Activated B cell treated with CpG ODN at 0.5 μM for 24 hours (primary cell): ENCODE data around the gene PHYHIPL. TPM values are rescaled to one million over a fixed set of nuclear protein-coding genes. Genes with fewer than 3 reads are reported as not detected.

Source experiments
- ATAC-seq: fragments of 200-7000 bp; cut with Tn5 transposase; one replicate; pipeline ENCODE4 v1.10.0; 2021; ENCODE audit warnings: low read depth, mild to moderate bottlenecking, moderate library complexity
- CTCF ChIA-PET: fragments of 350-600 bp; sonication (Branson Sonifier 250); formaldehyde crosslinking; loops from one replicate; lab custom pipeline; 2021; ENCODE audit warnings: antibody characterized with exemption; lab: Charles Lee
- POLR2A ChIA-PET: fragments of 350-600 bp; sonication (Branson Sonifier 250); formaldehyde crosslinking; loops from one replicate; lab custom pipeline; 2021; ENCODE audit warnings: antibody characterized with exemption; lab: Charles Lee
- DNase-seq: peaks from one replicate; pipeline ENCODE4 v3.0.0; 2022
- H3K27ac Mint-ChIP-seq: one replicate; pipeline ENCODE4 v1.8.0; 2020; ENCODE audit warnings: mixed read lengths
- H3K27me3 Mint-ChIP-seq: one replicate; pipeline ENCODE4 v1.8.0; 2021; ENCODE audit warnings: mixed read lengths
- H3K36me3 Mint-ChIP-seq: one replicate; pipeline ENCODE4 v1.8.0; 2021; ENCODE audit warnings: low read depth, mixed read lengths
- H3K4me1 Mint-ChIP-seq: one replicate; pipeline ENCODE4 v1.8.0; 2021; ENCODE audit warnings: mixed read lengths
- H3K4me3 Mint-ChIP-seq: one replicate; pipeline ENCODE4 v1.8.0; 2020; ENCODE audit warnings: mild to moderate bottlenecking, mixed read lengths
- H3K9me3 Mint-ChIP-seq: one replicate; pipeline ENCODE4 v1.8.0; 2020; ENCODE audit warnings: mixed read lengths
- intact Hi-C: fragments of 100-400 bp; cut with micrococcal nuclease; formaldehyde crosslinking; loops from one replicate; pipeline ENCODE4 v1.15.1; 2024
- total RNA-seq: library from RNA; stranded (reverse); gene quantifications from 2 replicates; pipeline ENCODE4 v1.2.3, GENCODE V29; 2022
- TF ChIP-seq, protein P1 (sequence below): fragments of 200-600 bp; IDR thresholded peaks from one replicate; pipeline ENCODE4 v1.8.0; 2022; ENCODE audit warnings: antibody characterized with exemption, mild to moderate bottlenecking

PHYHIPL gene
- total RNA-seq, 1 donor from 2014 or later, result not detected

DNA sequence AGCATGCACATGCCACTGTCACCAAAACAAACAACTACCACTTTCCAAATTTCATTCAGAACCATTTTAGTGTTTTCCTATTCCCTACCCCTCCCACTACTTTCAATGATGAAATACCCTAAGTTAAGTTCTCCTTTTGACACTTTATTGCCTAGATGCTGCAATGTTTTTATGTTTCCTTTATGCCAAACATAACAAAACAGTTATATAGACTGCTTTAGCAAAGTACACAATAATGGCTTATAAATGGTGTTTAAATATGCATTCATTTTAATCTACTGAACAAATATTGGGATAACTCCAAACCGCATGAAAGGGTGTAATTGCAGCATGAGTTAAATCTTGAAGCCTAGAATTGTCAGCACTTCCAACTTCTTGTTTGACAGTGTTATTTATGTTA, 69.2 kb downstream of the PHYHIPL start:
- intact Hi-C loops, result no loop called here
- no peak overlapping the region for H3K4me3 Mint-ChIP-seq
- POLR2A ChIA-PET, result no interaction called here
- H3K27ac Mint-ChIP-seq, result no peak overlapping the region
- CTCF ChIA-PET, result no interaction called here
- ATAC-seq, result no peak
- H3K36me3 Mint-ChIP-seq, result no peaks in the 10 kb centered on the region
- H3K4me1 Mint-ChIP-seq, result no peaks in the 10 kb centered on the region
- no peak for DNase-seq
- TF ChIP-seq, protein P1, sequence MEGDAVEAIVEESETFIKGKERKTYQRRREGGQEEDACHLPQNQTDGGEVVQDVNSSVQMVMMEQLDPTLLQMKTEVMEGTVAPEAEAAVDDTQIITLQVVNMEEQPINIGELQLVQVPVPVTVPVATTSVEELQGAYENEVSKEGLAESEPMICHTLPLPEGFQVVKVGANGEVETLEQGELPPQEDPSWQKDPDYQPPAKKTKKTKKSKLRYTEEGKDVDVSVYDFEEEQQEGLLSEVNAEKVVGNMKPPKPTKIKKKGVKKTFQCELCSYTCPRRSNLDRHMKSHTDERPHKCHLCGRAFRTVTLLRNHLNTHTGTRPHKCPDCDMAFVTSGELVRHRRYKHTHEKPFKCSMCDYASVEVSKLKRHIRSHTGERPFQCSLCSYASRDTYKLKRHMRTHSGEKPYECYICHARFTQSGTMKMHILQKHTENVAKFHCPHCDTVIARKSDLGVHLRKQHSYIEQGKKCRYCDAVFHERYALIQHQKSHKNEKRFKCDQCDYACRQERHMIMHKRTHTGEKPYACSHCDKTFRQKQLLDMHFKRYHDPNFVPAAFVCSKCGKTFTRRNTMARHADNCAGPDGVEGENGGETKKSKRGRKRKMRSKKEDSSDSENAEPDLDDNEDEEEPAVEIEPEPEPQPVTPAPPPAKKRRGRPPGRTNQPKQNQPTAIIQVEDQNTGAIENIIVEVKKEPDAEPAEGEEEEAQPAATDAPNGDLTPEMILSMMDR, result no peak
- H3K9me3 Mint-ChIP-seq, result no peaks in the 10 kb centered on the region
- H3K27me3 Mint-ChIP-seq, result peaks cover 5% of the 10 kb centered on the region

DNA sequence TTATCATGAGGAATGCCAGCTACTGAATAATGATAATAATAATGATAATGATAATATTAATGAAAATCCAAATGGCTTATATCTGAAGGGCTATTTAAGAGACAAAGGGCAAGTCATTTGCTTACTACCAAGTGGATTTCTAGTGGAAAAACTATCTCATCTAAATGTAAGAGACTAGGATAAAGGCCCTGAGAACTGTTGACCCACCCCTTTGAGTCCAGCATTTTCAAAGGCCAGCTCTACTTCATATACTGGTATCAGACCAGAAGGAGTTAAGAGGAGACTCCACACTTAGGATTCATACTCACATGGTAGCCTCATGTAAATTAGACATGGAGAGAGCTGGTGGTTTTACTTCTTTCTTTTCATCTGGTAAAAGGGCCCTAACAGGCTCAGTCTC, 76.0 kb downstream of the PHYHIPL start:
- no peak for DNase-seq
- Mint-ChIP-seq H3K4me3 (no peak overlapping the region), H3K9me3 (no peaks in the 10 kb centered on the region), H3K36me3 (no peaks in the 10 kb centered on the region), H3K27me3 (no peaks in the 10 kb centered on the region), H3K27ac (no peak overlapping the region), H3K4me1 (no peaks in the 10 kb centered on the region)
- ATAC-seq, result no peak
- intact Hi-C loops, result no loop called here
- TF ChIP-seq, protein P1, result no peak
- CTCF ChIA-PET, result no interaction called here
- POLR2A ChIA-PET, result no interaction called here

DNA sequence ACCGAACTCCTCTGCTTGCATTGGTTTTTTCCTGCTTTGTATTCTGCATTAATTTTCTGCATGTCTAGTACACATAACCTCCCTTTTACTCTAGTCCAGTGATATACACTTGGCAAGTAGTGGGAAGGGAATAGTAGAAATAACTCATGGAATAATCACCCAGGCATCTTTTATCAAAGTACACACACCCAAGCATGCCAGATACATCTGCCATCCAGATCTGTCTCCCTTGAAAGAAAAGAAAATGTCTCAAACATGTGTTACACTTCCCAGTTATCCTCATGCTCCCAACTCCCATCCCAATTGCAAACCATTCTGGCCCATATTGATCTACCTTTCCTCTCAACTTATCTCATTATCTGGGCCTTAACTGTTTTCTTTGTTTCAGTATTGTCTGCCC, 79.0 kb downstream of the PHYHIPL start:
- no peak for ATAC-seq
- no peaks in the 10 kb centered on the region for H3K27me3 Mint-ChIP-seq
- no peaks in the 10 kb centered on the region for H3K36me3 Mint-ChIP-seq
- no peaks in the 10 kb centered on the region for H3K4me1 Mint-ChIP-seq
- TF ChIP-seq, protein P1, result no peak
- intact Hi-C loops, result no loop called here
- no peaks in the 10 kb centered on the region for H3K9me3 Mint-ChIP-seq
- no peak overlapping the region for H3K27ac Mint-ChIP-seq
- no peak for DNase-seq
- ChIA-PET CTCF (no interaction called here), POLR2A (no interaction called here)
- H3K4me3 Mint-ChIP-seq, result no peak overlapping the region

GRCh38 chr10:59257224-59257623, 80.8 kb downstream of the PHYHIPL start:
- no peaks in the 10 kb centered on the region for H3K27me3 Mint-ChIP-seq
- H3K9me3 Mint-ChIP-seq, result no peaks in the 10 kb centered on the region
- TF ChIP-seq, protein P1, result no peak
- CTCF ChIA-PET, result no interaction called here
- no peak overlapping the region for H3K27ac Mint-ChIP-seq
- intact Hi-C loops, result no loop called here
- no peak overlapping the region for H3K4me3 Mint-ChIP-seq
- H3K4me1 Mint-ChIP-seq, result no peaks in the 10 kb centered on the region
- DNase-seq (no peak), ATAC-seq (no peak)
- POLR2A ChIA-PET, result no interaction called here
- no peaks in the 10 kb centered on the region for H3K36me3 Mint-ChIP-seq

DNA sequence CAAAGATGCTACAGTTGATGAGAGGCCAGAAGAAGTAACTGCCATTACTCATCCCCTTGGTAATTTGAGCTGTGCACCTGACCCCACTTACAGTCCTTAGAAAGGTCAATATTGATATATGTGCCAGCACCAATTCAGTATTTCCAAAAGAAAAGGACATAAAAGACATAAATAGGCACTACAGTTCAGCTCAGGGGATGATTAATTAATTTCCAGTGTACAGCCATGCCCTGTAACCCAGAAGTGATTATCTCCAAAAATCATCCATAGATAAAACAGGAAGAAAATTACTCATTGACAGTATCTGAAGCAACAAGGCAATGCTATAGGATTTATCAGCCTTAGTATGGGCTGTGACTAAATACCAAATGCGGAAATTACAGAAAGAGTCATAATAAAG, 82.4 kb downstream of the PHYHIPL start:
- Mint-ChIP-seq H3K27ac (no peak overlapping the region), H3K27me3 (no peaks in the 10 kb centered on the region), H3K4me1 (no peaks in the 10 kb centered on the region), H3K36me3 (no peaks in the 10 kb centered on the region), H3K4me3 (no peak overlapping the region), H3K9me3 (no peaks in the 10 kb centered on the region)
- CTCF ChIA-PET, result interaction anchor here (0.6 kb wide), 1 partner anchor 19 kb away, joined by 3 read pairs; no protein-coding TSS in a partner anchor
- POLR2A ChIA-PET, result no interaction called here
- intact Hi-C loops, result no loop called here
- ATAC-seq (no peak), DNase-seq (no peak)
- TF ChIP-seq, protein P1, result no peak
